ENCODE data around the gene CD36. TPM values are rescaled to one million over a fixed set of nuclear protein-coding genes. Genes with fewer than 3 reads are reported as not detected.

Gene CD36
- total RNA-seq, 1 donor from 2014 or later = 1,018 TPM

GRCh38 chr7:80653244-80653643 lies 14.8 kb downstream of the CD36 start:
- Histone ChIP-seq H3K27ac (replicated peaks) (peak overlapping the region; percentile 76), H3K36me3 (peaks cover 87% of the 10 kb centered on the region), H3K4me3 (no peak overlapping the region), H3K27me3 (ENCODE audit: low read depth) (no peaks in the 10 kb centered on the region), H3K4me1 (peaks cover 100% of the 10 kb centered on the region), H3K9me3 (replicated peaks) (no peaks in the 10 kb centered on the region)
- intact Hi-C loops (cut with micrococcal nuclease) = loop anchor here (10.0 kb wide), 1 partner anchor 108 kb away; no protein-coding TSS in a partner anchor
- no peak for DNase-seq
- TF ChIP-seq, protein P1, sequence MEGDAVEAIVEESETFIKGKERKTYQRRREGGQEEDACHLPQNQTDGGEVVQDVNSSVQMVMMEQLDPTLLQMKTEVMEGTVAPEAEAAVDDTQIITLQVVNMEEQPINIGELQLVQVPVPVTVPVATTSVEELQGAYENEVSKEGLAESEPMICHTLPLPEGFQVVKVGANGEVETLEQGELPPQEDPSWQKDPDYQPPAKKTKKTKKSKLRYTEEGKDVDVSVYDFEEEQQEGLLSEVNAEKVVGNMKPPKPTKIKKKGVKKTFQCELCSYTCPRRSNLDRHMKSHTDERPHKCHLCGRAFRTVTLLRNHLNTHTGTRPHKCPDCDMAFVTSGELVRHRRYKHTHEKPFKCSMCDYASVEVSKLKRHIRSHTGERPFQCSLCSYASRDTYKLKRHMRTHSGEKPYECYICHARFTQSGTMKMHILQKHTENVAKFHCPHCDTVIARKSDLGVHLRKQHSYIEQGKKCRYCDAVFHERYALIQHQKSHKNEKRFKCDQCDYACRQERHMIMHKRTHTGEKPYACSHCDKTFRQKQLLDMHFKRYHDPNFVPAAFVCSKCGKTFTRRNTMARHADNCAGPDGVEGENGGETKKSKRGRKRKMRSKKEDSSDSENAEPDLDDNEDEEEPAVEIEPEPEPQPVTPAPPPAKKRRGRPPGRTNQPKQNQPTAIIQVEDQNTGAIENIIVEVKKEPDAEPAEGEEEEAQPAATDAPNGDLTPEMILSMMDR (IDR thresholded peaks at IDR 0.05; ENCODE audit: borderline replicate concordance) = no peak

GRCh38 chr7:80654887-80655340 lies 16.5 kb downstream of the CD36 start:
- Histone ChIP-seq H3K4me1 (peaks cover 100% of the 10 kb centered on the region), H3K4me3 (peak overlapping the region; percentile 0), H3K27ac (replicated peaks) (peak overlapping the region; percentile 76), H3K27me3 (ENCODE audit: low read depth) (no peaks in the 10 kb centered on the region), H3K36me3 (peaks cover 83% of the 10 kb centered on the region), H3K9me3 (replicated peaks) (no peaks in the 10 kb centered on the region)
- intact Hi-C loops (cut with micrococcal nuclease) = loop anchor here (10.0 kb wide), 1 partner anchor 110 kb away; no protein-coding TSS in a partner anchor
- TF ChIP-seq, protein P1 (IDR thresholded peaks at IDR 0.05; ENCODE audit: borderline replicate concordance) = no peak
- DNase-seq = no peak

GRCh38 chr7:80656029-80656428 lies 17.6 kb downstream of the CD36 start:
- Histone ChIP-seq H3K27ac (replicated peaks) (peak overlapping the region; percentile 76), H3K36me3 (peaks cover 83% of the 10 kb centered on the region)

GRCh38 chr7:80659120-80660055 lies 20.9 kb downstream of the CD36 start:
- intact Hi-C loops (cut with micrococcal nuclease) = loop anchor here (10.0 kb wide), 1 partner anchor 115 kb away; no protein-coding TSS in a partner anchor
- no peak for DNase-seq
- Histone ChIP-seq H3K27ac (replicated peaks) (peak overlapping the region; percentile 76), H3K27me3 (ENCODE audit: low read depth) (no peaks in the 10 kb centered on the region), H3K4me3 (peak overlapping the region; percentile 28), H3K9me3 (replicated peaks) (no peaks in the 10 kb centered on the region), H3K4me1 (peaks cover 98% of the 10 kb centered on the region), H3K36me3 (peaks cover 90% of the 10 kb centered on the region)
- TF ChIP-seq, protein P1 (IDR thresholded peaks at IDR 0.05; ENCODE audit: borderline replicate concordance) = peak; percentile 80

More at GRCh38 chr7:80656029-80656428, 17.6 kb downstream of the CD36 start:
- H3K27me3 ChIP-seq (ENCODE audit: low read depth) = no peaks in the 10 kb centered on the region
- no peak for DNase-seq
- no peaks in the 10 kb centered on the region for H3K9me3 ChIP-seq (replicated peaks)
- H3K4me1 ChIP-seq = peaks cover 100% of the 10 kb centered on the region
- intact Hi-C loops (cut with micrococcal nuclease) = loop anchor here (10.0 kb wide), 1 partner anchor 111 kb away; no protein-coding TSS in a partner anchor
- H3K4me3 ChIP-seq = no peak overlapping the region
- TF ChIP-seq, protein P1 (IDR thresholded peaks at IDR 0.05; ENCODE audit: borderline replicate concordance) = no peak

DNA sequence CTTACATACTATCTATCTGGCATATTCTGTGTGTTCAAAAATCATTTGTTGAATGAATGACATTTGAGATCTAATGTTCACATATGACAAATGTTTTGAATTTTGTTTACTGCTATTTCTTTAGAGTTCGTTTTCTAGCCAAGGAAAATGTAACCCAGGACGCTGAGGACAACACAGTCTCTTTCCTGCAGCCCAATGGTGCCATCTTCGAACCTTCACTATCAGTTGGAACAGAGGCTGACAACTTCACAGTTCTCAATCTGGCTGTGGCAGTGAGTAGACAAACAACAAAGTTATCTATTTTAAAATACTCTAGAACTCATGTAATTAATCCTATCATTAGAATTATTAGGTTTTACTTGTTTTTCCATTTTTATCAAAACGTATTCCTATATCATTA lies 22.5 kb downstream of the CD36 start:
- H3K27ac ChIP-seq (replicated peaks) = peak overlapping the region; percentile 76
- H3K4me1 ChIP-seq = peaks cover 95% of the 10 kb centered on the region
- intact Hi-C loops (cut with micrococcal nuclease) = no loop called here
- TF ChIP-seq, protein P1 (IDR thresholded peaks at IDR 0.05; ENCODE audit: borderline replicate concordance) = no peak
- H3K36me3 ChIP-seq = peaks cover 96% of the 10 kb centered on the region
- no peaks in the 10 kb centered on the region for H3K27me3 ChIP-seq (ENCODE audit: low read depth)
- H3K4me3 ChIP-seq = no peak overlapping the region
- DNase-seq = no peak
- H3K9me3 ChIP-seq (replicated peaks) = no peaks in the 10 kb centered on the region
